HEK293 (cell line): ENCODE data around the gene SBNO2.

ENCODE experiments used
- CTCF ChIA-PET: fragments of 350-600 bp; formaldehyde crosslinking; extraction: SDS; loops from one replicate; lab custom pipeline; 2021; ENCODE audit warnings: antibody characterized with exemption; lab: Yijun Ruan, JAX
- POLR2A ChIA-PET: fragments of 300-600 bp; formaldehyde crosslinking; extraction: SDS; loops from one replicate; lab custom pipeline; 2020; ENCODE audit warnings: antibody characterized with exemption, inconsistent platforms; lab: Yijun Ruan, JAX
- H3K27ac ChIP-seq: fragments of 200-500 bp; sonication (Bioruptor generic); 2 replicates; pipeline ENCODE4 v1.5.1; 2014; ENCODE audit warnings: low read depth, low read length, control low read depth, inconsistent platforms; ENCODE audit errors: extremely low read depth
- H3K36me3 ChIP-seq, 2 experiments: fragments of 200-500 bp in 1 of 2; sonication (Bioruptor generic) in 1 of 2; 1 replicate in 1 of 2; 2 replicates in 1 of 2; pipeline ENCODE4 v1.5.1; 2014 to 2017; ENCODE audit warnings: inconsistent platforms in 2 of 2, low read length in 2 of 2; ENCODE audit not compliant: control insufficient read depth in 2 of 2, insufficient read depth in 1 of 2
- H3K4me1 ChIP-seq: fragments of 200-500 bp; sonication (Bioruptor generic); 2 replicates; pipeline ENCODE4 v1.5.1; 2014; ENCODE audit warnings: mild to moderate bottlenecking, low read length, inconsistent platforms; ENCODE audit not compliant: control insufficient read depth, insufficient read depth
- H3K4me3 ChIP-seq: 2 replicates; pipeline ENCODE4 v1.5.1; 2011; ENCODE audit warnings: low read depth, mild to moderate bottlenecking, control low read depth, low read length, moderate library complexity
- H3K9me3 ChIP-seq: fragments of 200-500 bp; sonication (Bioruptor generic); 2 replicates; pipeline ENCODE4 v1.5.1; 2014; ENCODE audit warnings: low read depth, low read length, inconsistent platforms; ENCODE audit not compliant: control insufficient read depth, insufficient read depth
- HOXC10 ChIP-seq: sonication (generic); formaldehyde crosslinking; IDR thresholded peaks from 2 replicates; pipeline ENCODE4 v1.8.1; 2023; ENCODE audit warnings: mild to moderate bottlenecking, missing genetic modification reagents
- ZBTB21 ChIP-seq: fragments of 450-650 bp; formaldehyde crosslinking; IDR thresholded peaks from 2 replicates; pipeline ENCODE4 v1.5.1; 2017; ENCODE audit warnings: missing biosample characterization, missing genetic modification characterization
- ZBTB8A ChIP-seq: fragments of 450-650 bp; formaldehyde crosslinking; IDR thresholded peaks from 2 replicates; pipeline ENCODE4 v1.5.1; 2016; ENCODE audit warnings: missing biosample characterization, missing genetic modification characterization
- ZFHX2 ChIP-seq: fragments of 450-650 bp; formaldehyde crosslinking; conservative IDR thresholded peaks from 2 replicates; pipeline ENCODE4 v1.5.1; 2016; ENCODE audit warnings: missing biosample characterization, missing genetic modification characterization
- ZNF350 ChIP-seq: fragments of 450-650 bp; formaldehyde crosslinking; IDR thresholded peaks from 2 replicates; pipeline ENCODE4 v1.5.0; 2017; ENCODE audit warnings: missing biosample characterization, mild to moderate bottlenecking, missing genetic modification characterization
- ZNF530 ChIP-seq: fragments of 450-650 bp; formaldehyde crosslinking; IDR thresholded peaks from 2 replicates; pipeline ENCODE4 v1.5.1; 2016; ENCODE audit warnings: low read depth, missing biosample characterization, missing genetic modification characterization
- TF ChIP-seq, protein P1 (sequence below): fragments of 450-650 bp; formaldehyde crosslinking; IDR thresholded peaks from 2 replicates; pipeline ENCODE4 v1.5.1; 2016; ENCODE audit warnings: missing biosample characterization, missing genetic modification characterization
- TF ChIP-seq, protein P2 (sequence below): fragments of 450-650 bp; formaldehyde crosslinking; optimal IDR thresholded peaks from 2 replicates; pipeline ENCODE3; 2016; ENCODE audit warnings: missing biosample characterization, mild to moderate bottlenecking, missing genetic modification characterization
- TF ChIP-seq, protein P3 (sequence below): fragments of 450-650 bp; formaldehyde crosslinking; IDR thresholded peaks from 2 replicates; pipeline ENCODE4 v1.5.1; 2016; ENCODE audit warnings: missing biosample characterization, missing genetic modification characterization
- TF ChIP-seq, protein P4 (sequence below): fragments of 450-650 bp; IDR thresholded peaks from 2 replicates; pipeline ENCODE4 v1.5.1; 2018; ENCODE audit warnings: missing biosample characterization, missing genetic modification characterization

SBNO2 gene

DNA sequence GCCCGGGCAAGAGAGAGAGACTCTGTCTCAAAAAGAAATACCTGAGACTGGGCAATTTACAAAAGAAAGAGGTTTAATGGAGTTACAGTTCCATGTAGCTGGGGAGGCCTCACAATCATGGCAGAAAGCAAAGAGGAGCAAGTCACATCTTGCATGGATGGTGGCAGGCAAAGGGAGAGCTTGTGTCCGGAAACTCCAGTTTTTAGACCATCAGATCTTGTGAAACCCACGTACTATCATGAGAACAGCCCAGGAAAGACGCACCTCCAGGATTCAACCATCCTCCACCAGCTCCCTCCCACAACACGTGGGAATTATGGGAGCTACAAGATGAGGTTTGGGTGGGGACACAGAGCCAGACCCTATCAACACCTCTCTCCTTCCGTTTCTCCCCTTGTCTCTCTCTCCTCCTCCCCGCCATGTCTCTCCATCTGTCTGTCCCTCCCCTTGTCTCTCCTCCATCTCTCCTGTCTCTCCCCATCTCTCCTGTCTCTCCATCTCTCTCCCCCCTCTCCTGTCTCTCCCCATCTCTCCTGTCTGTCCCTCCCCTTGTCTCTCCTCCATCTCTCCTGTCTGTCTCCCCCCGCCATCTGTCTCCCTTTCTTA, 88.9 kb downstream of the SBNO2 start (continued):
- TF ChIP-seq, protein P1, sequence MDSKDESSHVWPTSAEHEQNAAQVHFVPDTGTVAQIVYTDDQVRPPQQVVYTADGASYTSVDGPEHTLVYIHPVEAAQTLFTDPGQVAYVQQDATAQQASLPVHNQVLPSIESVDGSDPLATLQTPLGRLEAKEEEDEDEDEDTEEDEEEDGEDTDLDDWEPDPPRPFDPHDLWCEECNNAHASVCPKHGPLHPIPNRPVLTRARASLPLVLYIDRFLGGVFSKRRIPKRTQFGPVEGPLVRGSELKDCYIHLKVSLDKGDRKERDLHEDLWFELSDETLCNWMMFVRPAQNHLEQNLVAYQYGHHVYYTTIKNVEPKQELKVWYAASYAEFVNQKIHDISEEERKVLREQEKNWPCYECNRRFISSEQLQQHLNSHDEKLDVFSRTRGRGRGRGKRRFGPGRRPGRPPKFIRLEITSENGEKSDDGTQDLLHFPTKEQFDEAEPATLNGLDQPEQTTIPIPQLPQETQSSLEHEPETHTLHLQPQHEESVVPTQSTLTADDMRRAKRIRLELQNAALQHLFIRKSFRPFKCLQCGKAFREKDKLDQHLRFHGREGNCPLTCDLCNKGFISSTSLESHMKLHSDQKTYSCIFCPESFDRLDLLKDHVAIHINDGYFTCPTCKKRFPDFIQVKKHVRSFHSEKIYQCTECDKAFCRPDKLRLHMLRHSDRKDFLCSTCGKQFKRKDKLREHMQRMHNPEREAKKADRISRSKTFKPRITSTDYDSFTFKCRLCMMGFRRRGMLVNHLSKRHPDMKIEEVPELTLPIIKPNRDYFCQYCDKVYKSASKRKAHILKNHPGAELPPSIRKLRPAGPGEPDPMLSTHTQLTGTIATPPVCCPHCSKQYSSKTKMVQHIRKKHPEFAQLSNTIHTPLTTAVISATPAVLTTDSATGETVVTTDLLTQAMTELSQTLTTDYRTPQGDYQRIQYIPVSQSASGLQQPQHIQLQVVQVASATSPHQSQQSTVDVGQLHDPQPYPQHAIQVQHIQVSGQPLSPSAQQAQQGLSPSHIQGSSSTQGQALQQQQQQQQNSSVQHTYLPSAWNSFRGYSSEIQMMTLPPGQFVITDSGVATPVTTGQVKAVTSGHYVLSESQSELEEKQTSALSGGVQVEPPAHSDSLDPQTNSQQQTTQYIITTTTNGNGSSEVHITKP (tag by site-specific recombination) = peak; percentile 85
- TF ChIP-seq, protein P2, sequence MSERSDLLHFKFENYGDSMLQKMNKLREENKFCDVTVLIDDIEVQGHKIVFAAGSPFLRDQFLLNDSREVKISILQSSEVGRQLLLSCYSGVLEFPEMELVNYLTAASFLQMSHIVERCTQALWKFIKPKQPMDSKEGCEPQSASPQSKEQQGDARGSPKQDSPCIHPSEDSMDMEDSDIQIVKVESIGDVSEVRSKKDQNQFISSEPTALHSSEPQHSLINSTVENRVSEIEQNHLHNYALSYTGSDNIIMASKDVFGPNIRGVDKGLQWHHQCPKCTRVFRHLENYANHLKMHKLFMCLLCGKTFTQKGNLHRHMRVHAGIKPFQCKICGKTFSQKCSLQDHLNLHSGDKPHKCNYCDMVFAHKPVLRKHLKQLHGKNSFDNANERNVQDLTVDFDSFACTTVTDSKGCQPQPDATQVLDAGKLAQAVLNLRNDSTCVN (tag by site-specific recombination) = peak; percentile 2
- TF ChIP-seq ZNF350 (tag by site-specific recombination) = no peak
- no peak for TF ChIP-seq ZBTB21 (tag by site-specific recombination)
- TF ChIP-seq HOXC10 (CRISPR knock-in tag) = no peak

DNA sequence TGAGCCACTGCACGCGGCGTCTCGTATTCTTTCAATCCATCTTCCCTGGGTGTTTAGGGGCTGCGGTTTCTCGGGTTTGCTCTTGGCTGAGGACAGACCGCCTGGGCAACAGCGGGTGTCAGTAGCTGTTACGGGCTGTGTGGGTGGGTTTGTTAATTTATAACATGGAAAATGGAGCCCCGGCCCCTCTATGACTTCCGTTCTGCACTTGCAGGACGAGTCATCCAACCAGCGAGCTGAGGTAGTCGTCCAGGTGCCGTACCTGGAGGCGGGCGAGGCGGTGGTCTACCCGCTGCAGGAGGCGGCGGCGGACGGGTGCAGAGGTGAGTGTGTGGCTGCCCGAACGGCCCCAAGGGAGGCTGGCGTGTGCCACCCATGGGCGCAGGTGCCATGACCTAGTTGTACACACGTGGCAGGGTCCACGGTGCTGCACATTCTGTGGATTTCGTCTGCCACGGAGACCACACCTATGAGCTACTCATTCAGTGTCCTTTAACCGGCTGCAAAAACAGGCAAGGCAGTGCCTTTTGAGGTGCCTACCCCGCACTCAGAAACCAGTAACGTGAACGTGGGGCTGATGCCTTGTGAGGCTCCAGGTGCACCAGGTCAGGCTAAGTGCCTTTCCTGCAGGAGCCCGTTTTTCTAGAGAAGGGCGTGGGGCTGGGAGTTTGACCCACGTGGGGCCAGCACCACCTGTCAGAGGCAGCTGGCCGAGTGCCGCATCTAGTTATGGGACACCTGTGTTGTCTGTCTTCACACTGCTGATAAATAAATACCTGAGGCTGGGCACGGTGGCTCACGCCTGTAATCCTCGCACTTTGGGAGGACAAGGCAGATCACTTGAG, 89.8 kb downstream of the SBNO2 start:
- ChIA-PET POLR2A (interaction anchor here (0.6 to 2.9 kb wide), 9 partner anchors 9 to 58 kb away, joined by 3 to 18 read pairs (median 5); partner anchors contain the start of genes ARHGAP45, CNN2 and GPX4), CTCF (interaction anchor here (1.0 kb wide), 1 partner anchor 18 kb away, joined by 3 read pairs; no protein-coding TSS in a partner anchor)
- Histone ChIP-seq H3K4me1 (no peaks in the 10 kb centered on the region), H3K27ac (no peak overlapping the region), H3K4me3 (no peak overlapping the region)
- TF ChIP-seq, protein P3, sequence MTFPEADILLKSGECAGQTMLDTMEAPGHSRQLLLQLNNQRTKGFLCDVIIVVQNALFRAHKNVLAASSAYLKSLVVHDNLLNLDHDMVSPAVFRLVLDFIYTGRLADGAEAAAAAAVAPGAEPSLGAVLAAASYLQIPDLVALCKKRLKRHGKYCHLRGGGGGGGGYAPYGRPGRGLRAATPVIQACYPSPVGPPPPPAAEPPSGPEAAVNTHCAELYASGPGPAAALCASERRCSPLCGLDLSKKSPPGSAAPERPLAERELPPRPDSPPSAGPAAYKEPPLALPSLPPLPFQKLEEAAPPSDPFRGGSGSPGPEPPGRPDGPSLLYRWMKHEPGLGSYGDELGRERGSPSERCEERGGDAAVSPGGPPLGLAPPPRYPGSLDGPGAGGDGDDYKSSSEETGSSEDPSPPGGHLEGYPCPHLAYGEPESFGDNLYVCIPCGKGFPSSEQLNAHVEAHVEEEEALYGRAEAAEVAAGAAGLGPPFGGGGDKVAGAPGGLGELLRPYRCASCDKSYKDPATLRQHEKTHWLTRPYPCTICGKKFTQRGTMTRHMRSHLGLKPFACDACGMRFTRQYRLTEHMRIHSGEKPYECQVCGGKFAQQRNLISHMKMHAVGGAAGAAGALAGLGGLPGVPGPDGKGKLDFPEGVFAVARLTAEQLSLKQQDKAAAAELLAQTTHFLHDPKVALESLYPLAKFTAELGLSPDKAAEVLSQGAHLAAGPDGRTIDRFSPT = 0 out of 2 replicates have a peak, but pooled peaks have one; percentile 55
- no peak for TF ChIP-seq ZNF530 (tag by site-specific recombination)
- TF ChIP-seq ZFHX2 (tag by site-specific recombination) = peak; percentile 30; the same call in 1 of the 2 replicates
- TF ChIP-seq ZBTB8A (tag by site-specific recombination) = peak; percentile 28; the same call in 1 of the 2 replicates
- TF ChIP-seq, protein P4, sequence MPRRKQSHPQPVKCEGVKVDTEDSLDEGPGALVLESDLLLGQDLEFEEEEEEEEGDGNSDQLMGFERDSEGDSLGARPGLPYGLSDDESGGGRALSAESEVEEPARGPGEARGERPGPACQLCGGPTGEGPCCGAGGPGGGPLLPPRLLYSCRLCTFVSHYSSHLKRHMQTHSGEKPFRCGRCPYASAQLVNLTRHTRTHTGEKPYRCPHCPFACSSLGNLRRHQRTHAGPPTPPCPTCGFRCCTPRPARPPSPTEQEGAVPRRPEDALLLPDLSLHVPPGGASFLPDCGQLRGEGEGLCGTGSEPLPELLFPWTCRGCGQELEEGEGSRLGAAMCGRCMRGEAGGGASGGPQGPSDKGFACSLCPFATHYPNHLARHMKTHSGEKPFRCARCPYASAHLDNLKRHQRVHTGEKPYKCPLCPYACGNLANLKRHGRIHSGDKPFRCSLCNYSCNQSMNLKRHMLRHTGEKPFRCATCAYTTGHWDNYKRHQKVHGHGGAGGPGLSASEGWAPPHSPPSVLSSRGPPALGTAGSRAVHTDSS (tag by site-specific recombination) = no peak
- TF ChIP-seq, all 188 proteins: peak for 3
- H3K36me3 ChIP-seq = peaks cover 0 to 29% of the 10 kb centered on the region in 2 experiments; a peak in 1 of 3 replicates
- no peaks in the 10 kb centered on the region for H3K9me3 ChIP-seq
